NCI-H1694 treated with DMSO at 0.1 percent for 48 hours (cell line): Measurements from ENCODE around the gene DNAH10.
A peak's percentile ranks its signal among the peaks of the same experiment; 100 is the strongest.

ENCODE experiments used
- DNase-seq: peaks from one replicate; lab custom pipeline; 2025; lab: John Stamatoyannopoulos, UW

DNAH10 gene, protein sequence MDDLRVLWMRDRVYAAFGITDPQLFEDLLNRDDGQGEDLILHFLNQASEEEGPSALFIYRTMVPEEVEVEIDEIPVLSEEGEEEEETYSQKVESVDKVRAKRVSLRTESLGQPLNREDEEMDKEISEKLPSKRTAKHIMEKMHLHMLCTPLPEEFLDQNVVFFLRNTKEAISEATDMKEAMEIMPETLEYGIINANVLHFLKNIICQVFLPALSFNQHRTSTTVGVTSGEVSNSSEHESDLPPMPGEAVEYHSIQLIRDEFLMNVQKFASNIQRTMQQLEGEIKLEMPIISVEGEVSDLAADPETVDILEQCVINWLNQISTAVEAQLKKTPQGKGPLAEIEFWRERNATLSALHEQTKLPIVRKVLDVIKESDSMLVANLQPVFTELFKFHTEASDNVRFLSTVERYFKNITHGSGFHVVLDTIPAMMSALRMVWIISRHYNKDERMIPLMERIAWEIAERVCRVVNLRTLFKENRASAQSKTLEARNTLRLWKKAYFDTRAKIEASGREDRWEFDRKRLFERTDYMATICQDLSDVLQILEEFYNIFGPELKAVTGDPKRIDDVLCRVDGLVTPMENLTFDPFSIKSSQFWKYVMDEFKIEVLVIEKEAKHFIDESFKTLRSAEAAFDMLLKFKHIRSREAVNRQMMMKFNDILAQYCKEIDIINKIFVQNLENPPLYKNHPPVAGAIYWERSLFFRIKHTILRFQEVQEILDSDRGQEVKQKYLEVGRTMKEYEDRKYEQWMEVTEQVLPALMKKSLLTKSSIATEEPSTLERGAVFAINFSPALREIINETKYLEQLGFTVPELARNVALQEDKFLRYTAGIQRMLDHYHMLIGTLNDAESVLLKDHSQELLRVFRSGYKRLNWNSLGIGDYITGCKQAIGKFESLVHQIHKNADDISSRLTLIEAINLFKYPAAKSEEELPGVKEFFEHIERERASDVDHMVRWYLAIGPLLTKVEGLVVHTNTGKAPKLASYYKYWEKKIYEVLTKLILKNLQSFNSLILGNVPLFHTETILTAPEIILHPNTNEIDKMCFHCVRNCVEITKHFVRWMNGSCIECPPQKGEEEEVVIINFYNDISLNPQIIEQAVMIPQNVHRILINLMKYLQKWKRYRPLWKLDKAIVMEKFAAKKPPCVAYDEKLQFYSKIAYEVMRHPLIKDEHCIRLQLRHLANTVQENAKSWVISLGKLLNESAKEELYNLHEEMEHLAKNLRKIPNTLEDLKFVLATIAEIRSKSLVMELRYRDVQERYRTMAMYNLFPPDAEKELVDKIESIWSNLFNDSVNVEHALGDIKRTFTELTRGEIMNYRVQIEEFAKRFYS (N-terminal part only)

DNA sequence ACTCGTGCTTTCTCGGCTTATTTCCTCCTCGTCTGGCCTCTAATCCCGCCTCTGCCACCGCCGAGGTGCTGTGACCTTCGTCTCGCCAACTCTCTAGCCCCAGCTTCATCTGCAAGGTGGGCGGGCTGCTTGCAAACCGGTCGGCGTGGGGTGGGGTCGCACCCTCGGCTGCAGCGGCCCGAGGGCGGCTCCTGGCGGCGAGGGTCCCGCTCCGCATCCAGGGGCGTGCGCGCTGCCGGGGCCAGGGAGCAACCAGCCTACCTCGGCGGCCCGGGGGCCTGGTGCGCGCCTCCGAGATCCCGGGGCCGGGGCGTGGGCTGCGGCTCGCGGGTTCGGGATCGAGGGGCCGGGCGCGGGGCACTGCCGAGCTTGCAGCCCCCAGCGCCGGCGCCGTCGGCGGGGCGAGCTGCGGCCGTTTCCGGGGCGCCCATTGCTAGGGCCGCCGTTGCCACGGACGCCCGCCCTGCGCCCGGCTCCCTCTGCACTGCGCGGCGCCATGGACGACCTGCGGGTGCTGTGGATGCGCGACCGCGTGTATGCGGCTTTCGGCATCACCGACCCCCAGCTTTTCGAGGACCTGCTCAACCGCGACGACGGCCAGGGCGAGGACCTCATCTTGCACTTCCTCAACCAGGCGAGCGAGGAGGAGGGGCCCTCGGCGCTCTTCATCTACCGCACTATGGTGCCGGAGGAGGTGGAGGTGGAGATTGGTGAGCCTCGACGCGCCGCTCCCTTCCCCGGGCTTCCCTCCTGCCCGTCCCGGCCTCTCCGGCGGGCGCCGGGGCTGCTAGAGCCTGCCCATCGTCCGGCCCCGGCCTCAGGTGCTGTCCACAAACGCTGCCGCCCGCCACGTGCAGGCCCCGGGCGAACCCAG lies at the start of gene DNAH10:
Gene DNAH10 (plus strand): TSS at position 461 of the 874 bp plus-strand sequence. CDS start 36 bp downstream, at position 497.
- peak; percentile 1 for DNase-seq

DNA sequence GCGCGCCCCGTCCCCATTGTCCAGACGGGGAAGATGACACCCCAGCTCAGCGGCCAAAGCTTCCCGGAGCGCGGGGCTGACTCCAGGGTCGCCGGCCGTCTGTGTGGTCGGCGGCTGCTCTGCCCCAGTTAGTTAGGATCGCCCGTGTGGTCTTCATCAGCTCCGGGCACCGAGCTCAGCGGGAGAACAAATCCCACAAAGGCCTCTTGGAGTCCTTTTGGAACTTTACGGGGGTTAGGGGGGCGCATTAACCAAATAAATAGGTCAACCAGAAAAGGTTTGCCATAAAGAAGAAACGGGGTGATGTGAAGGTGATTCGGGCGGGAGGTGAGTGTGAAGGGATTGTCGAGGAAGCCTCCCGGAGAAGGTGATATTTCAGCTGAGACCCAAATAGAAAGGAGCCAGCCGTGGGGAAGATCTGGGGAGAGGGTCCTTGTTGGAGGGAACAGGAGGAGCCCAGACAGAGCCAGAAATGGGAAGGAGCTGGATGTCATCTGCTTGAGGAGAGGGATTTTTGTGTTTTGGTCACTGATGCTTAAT lies 49.3 kb upstream of the DNAH10 start:
- DNase-seq: no peak

DNA sequence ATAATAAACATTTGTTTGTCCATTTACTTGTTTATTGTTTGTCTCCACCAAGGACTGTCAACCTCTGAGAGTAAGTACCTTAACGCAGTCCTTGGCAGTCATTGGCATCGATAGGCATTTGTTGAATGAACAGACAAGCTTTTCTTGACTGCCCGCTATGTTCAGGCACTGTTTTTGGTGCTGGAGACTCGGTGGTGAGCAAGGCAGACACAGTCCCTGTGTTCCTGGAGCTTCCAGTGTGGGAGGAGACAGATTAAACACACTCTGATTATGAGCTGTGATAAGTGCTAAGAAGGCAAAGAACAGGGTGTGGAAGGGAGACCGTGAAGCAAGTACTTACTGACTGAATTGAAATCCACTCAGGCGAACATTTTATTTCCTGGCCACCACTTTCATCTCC lies 48.7 kb upstream of the DNAH10 start:
- DNase-seq: no peak

DNA sequence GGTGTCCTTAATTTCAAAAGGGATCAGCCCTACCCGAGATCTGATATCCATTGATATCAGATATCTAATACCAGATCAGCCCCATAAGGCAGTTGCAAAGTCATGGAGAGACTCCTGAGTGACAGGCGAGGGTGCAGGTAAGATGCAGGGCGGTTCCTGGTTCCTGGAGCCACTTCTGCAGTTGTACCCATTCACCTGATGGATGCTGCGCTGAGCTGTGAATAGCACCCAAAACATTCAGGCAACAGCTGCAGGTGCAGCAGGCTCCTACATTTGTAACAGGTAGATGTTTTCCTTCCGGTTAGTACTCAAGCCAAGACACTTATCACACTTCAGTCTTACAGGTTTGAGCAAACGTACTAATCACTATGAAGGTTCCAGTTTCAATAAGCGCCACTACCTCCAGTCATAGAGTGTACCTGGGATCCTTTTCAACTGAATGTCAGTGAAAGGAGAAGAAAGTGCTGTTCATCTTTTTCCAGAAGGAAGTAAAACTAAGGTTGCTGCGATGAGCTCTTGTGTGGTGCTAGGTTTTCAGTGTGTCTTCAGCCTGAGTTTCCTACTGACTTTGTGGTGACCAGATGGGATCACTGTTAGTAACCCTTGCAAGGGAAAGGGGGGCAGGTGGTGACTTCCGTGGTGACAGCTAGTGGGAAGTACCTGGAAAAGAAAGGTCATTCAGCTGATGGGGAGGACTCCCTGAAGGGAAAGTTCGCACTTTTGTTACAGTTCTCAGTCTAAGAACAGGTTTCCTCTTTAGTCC lies 48.1 kb upstream of the DNAH10 start:
- DNase-seq: no peak

DNA sequence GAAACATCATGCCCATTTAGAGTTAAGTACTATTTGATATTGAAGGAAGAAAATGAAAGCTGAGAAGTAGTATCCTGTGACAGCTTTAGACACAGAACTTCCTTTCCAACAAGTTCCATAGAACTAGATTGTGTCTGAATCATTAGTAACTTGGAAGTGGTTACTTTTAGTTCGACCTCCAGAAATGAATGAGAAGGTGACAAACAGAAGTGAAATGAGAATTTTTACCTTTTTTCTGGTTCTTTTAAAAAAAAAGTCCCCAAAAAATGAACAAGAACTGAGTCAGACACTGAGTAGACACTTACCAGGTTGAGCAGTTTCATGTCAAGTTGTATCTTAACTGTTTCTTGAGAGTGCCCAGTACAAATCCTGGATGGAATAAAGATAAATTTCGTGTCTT lies 46.9 kb upstream of the DNAH10 start:
- no peak for DNase-seq

DNA sequence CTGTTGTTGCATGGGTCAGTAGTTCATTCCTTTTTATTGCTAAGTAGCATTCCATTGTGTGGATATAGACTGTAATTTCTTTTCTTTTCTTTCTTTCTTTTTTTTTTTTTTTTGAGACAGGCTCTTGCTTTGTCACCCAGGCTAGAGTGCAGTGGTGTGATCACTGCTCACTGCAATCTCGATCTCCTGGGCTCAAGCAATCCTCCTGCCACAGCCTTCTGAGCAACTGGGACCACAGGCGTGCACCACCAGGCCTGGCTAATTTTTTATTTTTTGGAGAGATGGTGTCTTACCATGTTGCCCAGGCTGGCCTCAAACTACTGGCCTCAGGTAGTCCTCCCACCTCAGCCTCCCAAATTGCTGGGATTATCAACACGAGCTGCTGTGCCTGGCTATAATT lies 44.8 kb upstream of the DNAH10 start:
- DNase-seq: no peak

DNA sequence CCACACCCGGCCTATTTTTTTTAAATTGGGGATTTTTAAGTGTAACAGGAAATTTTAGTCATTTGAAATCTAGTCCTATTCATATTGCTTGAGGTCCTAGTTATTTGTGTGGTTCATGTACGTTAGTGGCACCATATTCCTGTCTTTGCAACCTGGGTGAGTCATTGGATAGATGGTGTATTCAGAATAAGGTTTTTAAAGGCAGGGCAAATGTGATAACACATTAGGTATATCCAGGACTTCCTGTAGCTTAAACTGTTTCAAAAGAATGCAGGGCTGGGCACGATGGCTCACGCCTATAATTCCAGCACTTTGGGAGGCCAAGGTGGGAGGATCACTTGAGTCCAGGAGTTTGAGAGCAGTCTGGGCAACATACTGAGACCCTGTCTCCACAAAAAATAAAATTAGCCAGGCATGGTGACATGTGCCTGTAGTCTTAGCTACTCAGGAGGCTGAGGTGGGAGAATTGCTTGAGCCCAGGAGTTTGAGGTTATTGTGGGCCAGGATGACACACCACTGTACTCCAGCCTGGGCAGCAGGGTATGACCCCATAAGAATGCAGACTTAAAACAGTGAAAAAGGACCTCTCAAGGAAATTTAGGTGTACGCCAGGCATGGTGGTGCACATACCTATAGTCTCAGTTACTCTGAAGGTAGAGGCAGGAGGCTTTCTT lies 41.8 kb upstream of the DNAH10 start:
- no peak for DNase-seq

DNA sequence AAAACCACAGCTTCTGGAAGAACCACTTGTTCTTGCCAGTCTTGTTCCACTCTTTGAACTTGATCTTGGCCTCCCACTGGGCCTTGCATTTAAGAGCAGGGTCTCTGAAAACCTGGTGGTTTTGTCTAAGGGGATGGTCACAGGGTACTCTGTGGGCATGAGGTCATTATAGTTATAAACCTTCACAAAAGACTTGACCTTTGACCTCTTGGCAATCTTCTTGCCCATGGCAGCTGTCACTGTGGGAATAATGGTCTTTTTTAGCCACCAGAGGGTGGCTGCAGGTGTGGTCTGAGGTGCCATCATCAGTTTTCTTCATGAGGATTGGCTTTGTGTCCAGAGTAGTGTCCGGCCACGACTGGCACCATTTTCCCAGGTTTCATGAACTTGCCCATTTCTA lies 40.9 kb upstream of the DNAH10 start:
- no peak for DNase-seq

DNA sequence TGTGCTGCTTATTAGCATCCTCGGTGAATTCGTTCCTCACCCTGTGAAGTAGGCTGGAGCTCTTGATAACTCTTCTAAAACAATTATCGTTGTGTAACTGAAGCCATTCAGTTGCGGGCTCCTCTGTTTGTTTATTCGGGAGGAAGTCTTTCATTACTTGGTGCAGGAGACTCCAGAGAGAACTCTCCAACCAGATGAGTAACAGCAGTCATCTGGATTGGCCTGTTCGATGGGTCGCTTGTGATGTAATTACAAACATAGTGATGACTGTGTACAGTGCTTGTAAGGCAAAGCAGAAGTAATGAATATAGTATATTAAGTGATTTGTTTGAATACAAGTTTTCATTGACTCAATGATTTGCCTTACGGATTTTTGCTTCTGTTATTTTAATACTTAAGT lies 39.1 kb upstream of the DNAH10 start:
- no peak for DNase-seq

DNA sequence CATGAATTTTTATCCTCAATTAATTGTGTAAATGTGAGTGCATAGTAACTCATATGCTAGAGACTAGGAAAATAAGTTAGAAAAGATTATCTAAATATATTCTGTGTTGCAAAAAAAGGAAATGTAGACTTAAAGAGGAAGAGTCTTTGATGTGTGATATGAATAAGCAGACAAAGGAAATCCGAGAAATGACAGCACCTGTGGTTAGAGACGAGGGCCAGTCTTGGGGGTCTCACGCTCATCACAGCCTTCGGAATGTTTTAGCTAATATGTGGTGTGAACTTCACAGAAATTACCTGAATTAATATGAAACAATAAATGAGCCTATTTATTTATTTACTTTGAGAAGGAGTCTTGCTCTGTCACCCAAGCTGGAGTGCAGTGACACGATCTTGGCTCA lies 38.3 kb upstream of the DNAH10 start:
- no peak for DNase-seq

DNA sequence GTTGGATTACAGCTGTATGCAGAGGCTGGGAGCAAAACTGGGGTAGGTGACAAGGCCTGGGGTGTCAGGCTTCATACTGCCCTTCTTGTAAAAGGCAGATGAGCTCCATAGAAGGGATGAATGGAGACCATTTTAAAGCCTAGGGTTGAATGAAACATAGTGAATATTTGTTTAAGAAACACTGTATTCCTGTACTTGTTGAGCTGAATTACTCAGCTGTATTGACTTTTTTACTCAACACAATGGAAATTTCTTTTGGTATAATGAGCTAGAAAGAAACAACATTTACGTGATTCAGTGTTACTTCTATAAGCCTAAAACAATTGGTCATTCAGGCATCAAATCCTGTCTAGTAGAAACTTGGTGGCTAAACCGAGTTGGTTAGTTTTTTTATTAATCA lies 35.9 kb upstream of the DNAH10 start:
- no peak for DNase-seq

DNA sequence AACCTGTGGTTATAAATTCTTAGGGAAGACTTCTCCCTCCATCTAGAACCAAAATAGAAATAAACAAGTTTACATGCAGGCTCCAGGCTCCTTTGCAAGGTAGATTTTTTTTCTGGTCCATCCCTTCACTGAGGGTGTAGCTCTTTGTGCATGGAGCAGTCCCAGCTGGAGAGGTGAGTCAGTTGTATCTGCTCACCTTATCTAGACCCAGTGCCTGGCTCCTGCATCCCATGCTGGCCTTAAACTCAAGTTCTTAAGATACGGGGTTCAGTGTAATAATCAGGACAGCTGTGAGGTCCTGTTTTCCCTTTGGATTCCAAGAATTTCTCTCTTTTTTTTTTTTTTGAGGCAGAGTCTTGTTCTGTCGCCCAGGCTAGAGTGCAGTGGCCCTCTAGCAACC lies 35.1 kb upstream of the DNAH10 start:
- no peak for DNase-seq

DNA sequence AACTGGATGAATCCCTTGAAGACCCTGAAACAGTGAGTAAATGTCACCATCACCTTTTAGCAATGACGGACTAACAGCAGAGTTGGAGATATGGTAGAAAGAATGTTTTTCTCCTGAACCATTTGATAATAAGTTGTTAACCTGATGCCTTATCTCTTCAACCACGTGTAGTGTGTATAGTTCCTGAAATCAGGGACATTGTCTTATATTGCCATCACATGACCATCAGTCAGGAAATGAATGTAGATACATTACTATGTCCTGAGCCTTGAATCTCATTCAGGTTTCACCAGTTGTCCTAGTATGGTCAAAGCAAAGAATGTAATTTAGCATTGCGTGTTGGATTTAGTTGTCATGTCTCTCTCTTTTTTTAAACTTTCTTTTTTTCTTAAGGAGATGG lies 34.2 kb upstream of the DNAH10 start:
- DNase-seq: no peak

DNA sequence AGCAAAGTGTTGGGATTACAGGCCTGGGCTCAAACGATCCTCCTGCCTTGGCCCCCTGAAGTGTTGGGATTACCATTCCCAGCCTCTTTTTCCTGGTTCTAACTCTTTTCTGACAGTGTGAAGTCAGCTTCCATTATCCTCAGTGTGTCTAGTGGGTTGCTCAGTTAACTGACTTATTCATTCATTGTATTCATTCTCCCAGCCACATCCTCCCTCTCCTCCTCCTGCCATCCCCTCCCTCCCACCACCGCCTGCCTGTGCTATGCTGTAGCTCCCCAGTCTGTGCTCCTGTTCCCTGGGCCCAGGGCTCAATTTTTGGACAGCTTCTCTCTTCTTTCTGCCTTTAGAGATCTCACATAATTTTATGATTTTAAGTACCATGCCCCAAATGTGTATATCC lies 30.5 kb upstream of the DNAH10 start:
- no peak for DNase-seq

DNA sequence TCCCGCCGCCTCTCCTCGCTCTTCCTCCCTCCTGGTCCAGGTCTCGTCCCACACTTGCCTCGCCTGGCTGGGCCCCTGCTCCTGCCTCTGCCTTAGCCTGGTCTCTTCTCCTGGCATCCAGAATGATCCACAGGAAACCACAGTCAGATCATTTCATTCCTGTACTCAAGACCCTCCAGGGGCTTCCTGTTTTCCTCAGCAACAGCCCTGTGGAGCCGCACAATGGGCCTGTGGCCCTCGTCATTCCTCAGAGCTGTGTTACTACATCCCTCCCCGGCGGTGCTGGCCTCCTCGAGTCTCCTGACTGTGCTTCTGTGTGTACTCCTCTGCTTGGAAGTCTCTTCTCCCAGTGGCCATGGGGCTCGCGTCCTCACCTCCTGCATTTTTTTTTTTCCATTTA lies 29.9 kb upstream of the DNAH10 start:
- no peak for DNase-seq

DNA sequence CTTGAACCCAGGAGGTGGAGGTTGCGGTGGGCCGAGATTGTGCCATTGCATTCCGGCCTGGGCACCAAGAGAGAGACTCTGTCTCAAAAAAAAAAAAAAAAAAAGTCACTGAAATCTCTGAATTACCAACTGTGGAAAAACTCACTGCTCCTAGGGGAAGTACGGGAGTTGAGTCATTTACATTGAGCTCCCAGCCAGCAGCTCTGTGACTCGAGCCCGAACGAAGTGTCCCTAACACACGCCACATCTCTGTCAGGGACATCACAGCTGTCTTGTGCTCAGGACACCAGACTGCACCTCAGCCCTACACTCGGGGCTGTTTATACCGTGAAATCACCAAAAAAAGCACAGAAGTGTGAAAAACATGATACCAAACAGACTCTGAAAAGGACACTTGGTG lies 28.9 kb upstream of the DNAH10 start:
- DNase-seq: no peak

DNA sequence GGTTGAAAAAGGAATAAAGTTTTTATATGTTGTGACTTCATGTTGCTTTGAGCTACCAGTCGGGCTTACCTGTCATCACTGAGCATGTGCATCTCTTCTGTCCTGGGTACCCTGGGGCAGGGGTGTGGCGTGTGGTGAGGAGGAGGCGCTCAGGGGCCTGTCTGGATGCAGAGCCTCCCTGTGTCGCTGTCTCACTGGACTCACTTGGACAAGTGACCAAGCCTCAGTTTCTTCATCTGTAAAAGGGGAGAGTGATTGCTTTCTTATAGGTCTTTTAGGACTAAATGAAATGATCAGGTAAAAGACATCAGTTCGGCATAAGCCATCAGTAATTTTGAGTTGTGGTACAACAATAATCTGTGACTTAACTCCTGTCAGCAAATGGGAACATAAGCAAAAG lies 27.8 kb upstream of the DNAH10 start:
- DNase-seq: no peak

DNA sequence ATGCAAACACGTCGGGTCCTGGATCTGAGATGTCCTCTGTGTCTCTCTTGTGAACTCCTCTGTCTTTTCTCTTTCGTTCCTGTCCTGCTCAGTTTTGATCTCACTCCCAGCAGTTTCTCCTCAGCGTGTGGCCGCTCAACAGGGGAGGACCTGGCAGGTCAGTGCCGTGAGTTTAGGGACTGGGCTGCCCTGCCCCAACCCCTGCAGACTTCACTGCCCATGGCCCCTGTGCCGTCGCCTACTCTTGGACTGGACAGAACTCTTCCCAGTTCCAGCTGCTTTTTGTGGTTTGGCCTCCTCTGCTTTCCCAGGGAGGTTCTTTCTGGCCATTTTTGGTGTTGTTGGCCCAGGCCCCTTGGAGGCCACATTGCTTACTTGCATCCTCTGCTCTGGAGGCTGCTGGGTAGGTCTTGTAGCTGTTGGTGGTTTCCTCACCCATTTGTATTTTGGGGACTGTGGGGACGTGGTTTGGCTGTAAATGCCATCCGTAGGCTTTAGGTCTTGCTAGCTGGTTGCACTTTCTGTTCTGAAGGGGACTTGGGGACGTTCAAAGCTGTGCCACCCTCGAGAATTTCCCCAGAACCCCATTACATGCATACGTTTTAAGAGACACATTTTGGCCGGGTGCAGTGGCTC lies 20.0 kb upstream of the DNAH10 start:
- no peak for DNase-seq

DNA sequence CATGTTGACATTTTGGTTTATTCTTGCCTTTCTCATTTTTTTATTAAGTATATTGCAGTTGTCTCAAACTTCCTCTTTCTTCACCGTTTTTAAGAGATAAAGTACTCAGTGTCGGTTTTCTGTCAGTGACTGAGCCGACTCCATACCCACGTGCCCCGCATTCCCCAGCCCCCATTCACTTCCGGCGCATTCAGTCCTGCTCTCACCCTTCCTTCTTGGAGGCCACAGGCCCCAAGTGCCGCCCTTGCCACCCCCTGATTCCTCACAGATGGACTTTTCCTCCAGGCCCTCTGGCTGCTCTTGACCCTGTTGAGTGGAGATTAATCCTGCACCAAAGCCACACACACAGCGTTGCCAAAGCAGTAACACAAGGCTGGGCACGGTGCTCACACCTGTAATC lies 19.1 kb upstream of the DNAH10 start:
- no peak for DNase-seq
